ENCODE data around the gene LAGE3.

GRCh38 chrX:154469880-154470279 lies 9.2 kb downstream of the LAGE3 start:
- TF ChIP-seq CTCF (IDR thresholded peaks at IDR 0.05) (no peak), POLR2AphosphoS5 (IDR thresholded peaks at IDR 0.05; ENCODE audit: low read depth, low read length) (no peak), SIN3A (IDR thresholded peaks at IDR 0.05; ENCODE audit: borderline replicate concordance, insufficient read depth, low read depth, low read length) (no peak)
